ENCODE measurements around the gene EHBP1L1. TPM values are rescaled to one million over a fixed set of nuclear protein-coding genes. Genes with fewer than 3 reads are reported as not detected.

Gene EHBP1L1
- total and polyA plus RNA-seq, 7 donors: 114 to 345 (median 208) TPM

DNA sequence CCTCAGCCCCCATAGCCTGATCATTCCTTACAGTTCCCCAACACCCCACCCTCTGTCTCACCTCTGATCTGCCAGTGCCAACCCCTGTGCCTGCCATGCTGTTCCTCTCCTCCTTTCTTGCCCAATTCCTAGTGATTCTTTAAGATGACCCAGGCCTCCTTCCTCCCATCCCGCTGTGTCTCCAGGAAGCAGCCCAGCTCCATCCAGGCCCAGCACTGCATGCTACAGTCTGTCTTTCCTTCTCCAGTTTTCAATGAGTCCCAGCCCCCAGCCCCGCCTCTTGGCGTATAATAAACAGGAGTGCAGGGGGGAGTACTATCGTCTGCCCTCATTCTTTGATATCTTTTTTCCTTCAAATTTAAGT, 30.0 kb upstream of the EHBP1L1 start:
- TF ChIP-seq, protein P1, sequence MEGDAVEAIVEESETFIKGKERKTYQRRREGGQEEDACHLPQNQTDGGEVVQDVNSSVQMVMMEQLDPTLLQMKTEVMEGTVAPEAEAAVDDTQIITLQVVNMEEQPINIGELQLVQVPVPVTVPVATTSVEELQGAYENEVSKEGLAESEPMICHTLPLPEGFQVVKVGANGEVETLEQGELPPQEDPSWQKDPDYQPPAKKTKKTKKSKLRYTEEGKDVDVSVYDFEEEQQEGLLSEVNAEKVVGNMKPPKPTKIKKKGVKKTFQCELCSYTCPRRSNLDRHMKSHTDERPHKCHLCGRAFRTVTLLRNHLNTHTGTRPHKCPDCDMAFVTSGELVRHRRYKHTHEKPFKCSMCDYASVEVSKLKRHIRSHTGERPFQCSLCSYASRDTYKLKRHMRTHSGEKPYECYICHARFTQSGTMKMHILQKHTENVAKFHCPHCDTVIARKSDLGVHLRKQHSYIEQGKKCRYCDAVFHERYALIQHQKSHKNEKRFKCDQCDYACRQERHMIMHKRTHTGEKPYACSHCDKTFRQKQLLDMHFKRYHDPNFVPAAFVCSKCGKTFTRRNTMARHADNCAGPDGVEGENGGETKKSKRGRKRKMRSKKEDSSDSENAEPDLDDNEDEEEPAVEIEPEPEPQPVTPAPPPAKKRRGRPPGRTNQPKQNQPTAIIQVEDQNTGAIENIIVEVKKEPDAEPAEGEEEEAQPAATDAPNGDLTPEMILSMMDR (IDR thresholded peaks at IDR 0.05): no peak
- H3K9me3 ChIP-seq: no peaks in the 10 kb centered on the region
- 84 to 93% (median 89%) methylated on average over 4 of the region's 4 CpGs for WGBS, 3 donors
- H3K4me3 ChIP-seq: no peak overlapping the region
- ATAC-seq (no peak), DNase-seq (no peak)
- peaks cover 0 to 67% of the 10 kb centered on the region in 2 donors for H3K36me3 ChIP-seq (ENCODE audit: insufficient read depth in 1 of 2, low read depth in 1 of 2)
- H3K27me3 ChIP-seq (ENCODE audit: insufficient read depth in 3 of 3, low read length in 2 of 3): no peaks in the 10 kb centered on the region
- intact Hi-C loops (cut with DNase I): no loop called here
- no peak overlapping the region for H3K27ac ChIP-seq
- H3K4me1 ChIP-seq: peaks cover 11% of the 10 kb centered on the region

DNA sequence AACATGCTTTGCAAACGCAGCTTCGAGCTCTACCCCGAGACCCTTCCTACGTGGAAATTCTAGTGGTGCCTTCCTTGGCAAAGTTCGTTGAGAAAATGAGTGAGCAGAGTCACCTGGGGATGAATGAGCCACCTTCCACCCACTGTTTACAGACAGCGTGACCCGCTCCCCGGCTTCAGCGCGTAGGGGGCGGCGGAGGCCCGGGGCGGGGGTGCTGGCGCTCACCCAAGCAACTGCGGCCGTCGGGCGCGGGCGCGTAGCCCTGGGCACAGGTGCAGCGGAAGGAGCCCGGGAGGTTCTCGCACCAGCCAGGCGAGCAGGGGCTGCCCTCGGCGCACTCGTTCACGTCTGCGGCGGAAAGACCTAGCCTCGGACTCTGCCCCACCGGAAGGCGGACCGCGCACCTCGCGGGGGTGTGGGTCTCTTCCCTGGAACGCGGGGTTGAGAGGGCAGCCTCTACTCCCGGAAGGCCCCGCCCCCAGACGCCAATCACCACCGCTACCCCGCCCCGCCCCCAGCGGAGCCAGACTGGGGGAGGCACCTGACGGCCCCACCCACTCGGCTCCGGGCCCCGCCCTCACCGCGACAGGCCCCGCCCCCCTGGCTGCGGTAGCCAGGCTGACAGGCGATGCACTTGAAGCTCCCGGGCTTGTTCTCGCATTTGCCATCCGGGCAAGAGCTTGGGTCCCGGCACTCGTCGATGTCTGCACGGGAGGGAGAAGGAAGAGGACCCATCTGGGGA, 29.5 kb upstream of the EHBP1L1 start:
- H3K9me3 ChIP-seq: no peaks in the 10 kb centered on the region
- TF ChIP-seq, protein P1 (IDR thresholded peaks at IDR 0.05): no peak
- peak; percentile 79 to 86 for DNase-seq
- WGBS, 3 donors: 46 to 71% (median 53%) methylated on average over 44 to 64 of the region's 64 CpGs
- H3K4me3 ChIP-seq: no peak overlapping the region
- ATAC-seq: peak; percentile 39 to 79 (median 67)
- no peaks in the 10 kb centered on the region for H3K27me3 ChIP-seq (ENCODE audit: insufficient read depth in 3 of 3, low read length in 2 of 3)
- H3K4me1 ChIP-seq: peaks cover 6% of the 10 kb centered on the region
- intact Hi-C loops (cut with DNase I): no loop called here
- H3K36me3 ChIP-seq (ENCODE audit: insufficient read depth in 1 of 2, low read depth in 1 of 2): peaks cover 0 to 72% of the 10 kb centered on the region in 2 donors
- no peak overlapping the region for H3K27ac ChIP-seq

- no peak overlapping the region for H3K27ac ChIP-seq
- peaks cover 4% of the 10 kb centered on the region for H3K4me1 ChIP-seq
- no peak overlapping the region for H3K4me3 ChIP-seq
- H3K27me3 ChIP-seq (ENCODE audit: insufficient read depth in 3 of 3, low read length in 2 of 3): no peaks in the 10 kb centered on the region
- WGBS, 3 donors: 80 to 85% (median 83%) methylated on average over 47 to 52 of the region's 52 CpGs
- intact Hi-C loops (cut with DNase I): no loop called here
- H3K9me3 ChIP-seq: no peaks in the 10 kb centered on the region
- TF ChIP-seq, protein P1 (IDR thresholded peaks at IDR 0.05): no peak
- peaks cover 0 to 73% of the 10 kb centered on the region in 2 donors for H3K36me3 ChIP-seq (ENCODE audit: insufficient read depth in 1 of 2, low read depth in 1 of 2)
- ATAC-seq: no peak
- DNase-seq: no peak
These were observed 28.3 kb upstream of the EHBP1L1 start for GRCh38 chr11:65547446-65548125.

- TF ChIP-seq, protein P1 (IDR thresholded peaks at IDR 0.05): no peak
- no peak overlapping the region for H3K27ac ChIP-seq
- DNase-seq (no peak), ATAC-seq (no peak)
- H3K4me3 ChIP-seq: no peak overlapping the region
- no peaks in the 10 kb centered on the region for H3K27me3 ChIP-seq (ENCODE audit: insufficient read depth in 3 of 3, low read length in 2 of 3)
- intact Hi-C loops (cut with DNase I): no loop called here
- no peaks in the 10 kb centered on the region for H3K9me3 ChIP-seq
- H3K36me3 ChIP-seq (ENCODE audit: insufficient read depth in 1 of 2, low read depth in 1 of 2): peaks cover 0 to 74% of the 10 kb centered on the region in 2 donors
- peaks cover 5% of the 10 kb centered on the region for H3K4me1 ChIP-seq
- 89 to 93% (median 92%) methylated on average over 3 of the region's 3 CpGs for WGBS, 3 donors
These were observed 27.5 kb upstream of the EHBP1L1 start for GRCh38 chr11:65548395-65548794.

Measured in psoas muscle (tissue), 8 donors.